Right lung (tissue), 5 donors: ENCODE data around the gene STAC2. TPM values are rescaled to one million over a fixed set of nuclear protein-coding genes. Genes with fewer than 3 reads are reported as not detected.

ENCODE experiments used
- DNase-seq, 2 donors: peaks; one replicate each; pipeline ENCODE4 v3.0.0-alpha.2; 2013
- polyA plus RNA-seq, 5 donors: library from polyadenylated mRNA; unstranded; fragments of 120-200 nt; gene quantifications; one replicate each; pipeline versions ENCODE4 v1.2.1 to v1.2.3, GENCODE V29; 2013; ENCODE audit warnings: inconsistent platforms in 1 of 5, low replicate concordance in 1 of 5; ENCODE audit not compliant: insufficient read length in 5 of 5, insufficient read depth in 1 of 5

The STAC2 gene
- polyA plus RNA-seq, 5 donors = 0.18 to 0.29 (median 0.22) TPM

DNA sequence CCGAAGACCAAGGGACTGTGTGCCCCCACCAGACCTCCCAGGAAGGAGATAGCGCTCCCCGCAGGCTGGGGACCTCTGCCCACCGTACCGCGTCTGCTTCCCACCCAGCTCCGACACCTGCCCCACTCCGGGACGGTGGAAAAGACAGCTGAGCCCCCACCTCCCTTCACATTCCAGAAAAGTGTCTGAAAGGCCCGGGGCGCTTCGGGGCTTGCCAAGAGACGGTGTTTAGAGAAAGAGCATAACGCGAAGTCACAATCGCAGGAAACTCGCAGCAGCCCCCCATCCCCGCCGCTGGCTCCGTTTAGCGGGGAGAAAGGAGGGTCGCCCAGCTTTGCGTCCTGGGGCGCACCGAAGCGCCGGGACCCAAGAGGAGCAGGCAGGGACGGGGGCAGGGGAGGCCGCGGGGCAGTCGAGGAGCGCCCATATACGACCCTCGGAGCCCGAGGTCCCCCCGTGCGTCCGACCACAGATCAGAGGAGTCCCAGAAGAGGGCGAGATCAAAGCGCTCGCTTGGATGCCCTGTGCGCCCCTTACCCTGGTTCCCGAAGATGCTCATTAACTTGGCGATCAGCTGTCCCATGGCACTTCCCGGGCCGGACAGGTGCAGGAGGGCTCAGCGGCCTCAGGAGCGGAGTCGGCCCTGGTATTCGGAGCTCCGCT, 60.4 kb downstream of the STAC2 start:
- DNase-seq = no peak

DNA sequence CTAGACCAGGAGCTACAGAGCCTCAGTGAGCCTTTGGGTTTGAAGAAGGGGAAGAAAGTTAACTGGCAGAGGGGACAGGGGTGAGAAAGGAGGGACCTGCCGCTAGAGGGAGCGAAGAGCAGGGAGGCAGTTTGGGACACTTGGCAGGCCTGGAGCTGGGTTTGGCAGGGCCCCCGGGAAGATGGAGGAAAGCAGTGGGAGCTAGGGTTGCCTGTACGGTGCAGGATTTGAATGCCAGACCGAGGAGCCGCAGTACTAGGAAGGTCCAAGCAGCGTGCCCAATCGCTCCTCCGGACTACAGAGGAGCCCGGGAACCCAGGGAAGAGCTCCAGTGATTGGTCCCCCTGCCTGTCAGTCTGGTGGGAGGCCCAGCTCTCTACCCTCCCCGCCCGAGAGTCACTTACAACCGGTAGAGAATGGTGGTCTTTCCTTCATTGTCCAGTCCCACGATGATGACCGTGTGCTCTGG, 61.0 kb downstream of the STAC2 start:
- DNase-seq = peak; percentile 72 to 79

DNA sequence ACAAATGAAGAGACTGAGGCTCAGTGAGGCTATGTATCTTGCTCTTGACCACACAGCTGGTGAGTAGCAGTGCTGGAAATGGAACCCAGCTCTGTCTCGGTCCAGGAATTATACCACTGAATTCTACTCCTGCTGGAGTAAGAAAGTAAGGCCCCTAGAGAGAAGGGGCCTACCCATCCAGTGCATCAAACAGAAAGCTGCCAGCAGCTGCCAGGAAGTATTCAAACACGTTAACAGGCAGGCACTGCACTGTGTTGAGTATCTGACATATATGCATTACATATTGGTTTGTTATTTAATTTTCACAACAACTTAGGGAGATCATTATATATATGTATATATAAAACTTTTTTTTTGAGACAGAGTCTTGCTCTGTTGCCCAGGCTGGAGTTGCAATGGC, 63.8 kb downstream of the STAC2 start:
- DNase-seq = no peak

Other genes starting within 250 kb of the STAC2 start
- 1 to 10 TPM; 5.4 to 8.7 (median 6.1) TPM for gene PLXDC1, start 74.3 kb downstream of the STAC2 start, polyA plus RNA-seq
- under 1 TPM; 0.27 to 0.66 (median 0.48) TPM for gene ARL5C, start 59.8 kb downstream of the STAC2 start, polyA plus RNA-seq
- gene CACNB1, start 28.3 kb downstream of the STAC2 start, polyA plus RNA-seq = 10 to 100 TPM; 10.2 to 23.0 (median 13.5) TPM
- gene RPL19, start 25.7 kb downstream of the STAC2 start, polyA plus RNA-seq = 1,000 to 10,000 TPM; 2,041 to 2,572 (median 2,117) TPM
- gene FBXL20, start 175.7 kb upstream of the STAC2 start, polyA plus RNA-seq = 10 to 100 TPM in 4 of 5 donors, 1 to 10 TPM in 1; 9.3 to 19.0 (median 15.6) TPM
- gene MED1, start 225.3 kb upstream of the STAC2 start, polyA plus RNA-seq = 10 to 100 TPM; 38.8 to 60.2 (median 57.2) TPM
- 10 to 100 TPM; 47.3 to 74.0 (median 72.8) TPM for gene CDK12, start 235.5 kb upstream of the STAC2 start, polyA plus RNA-seq